Heart right ventricle (tissue), 16 donors: ENCODE data around the gene FASTKD2. TPM values are rescaled to one million over a fixed set of nuclear protein-coding genes. Genes with fewer than 3 reads are reported as not detected.

Experiments
- ATAC-seq, 8 donors: fragments of 200-7000 bp; cut with Tn5 transposase; one replicate each; pipeline ENCODE4 v1.9.1; 2020; ENCODE audit warnings: mild to moderate bottlenecking in 8 of 8, moderate library complexity in 8 of 8, moderate number of reproducible peaks in 1 of 8
- DNase-seq, 2 donors: peaks; one replicate each; pipeline ENCODE4 v3.0.0-alpha.2; 2020
- H3K27ac ChIP-seq, 10 donors: fragments of 200-600 bp; sonication (generic) in 2 of 10; one replicate each; pipeline versions ENCODE4 v1.5.0 to v1.8.0; 2020 to 2022; ENCODE audit warnings: mild to moderate bottlenecking in 3 of 10
- H3K27me3 ChIP-seq, 7 donors: fragments of 200-600 bp; one replicate each; pipeline ENCODE4 v1.8.0; 2021 to 2022; ENCODE audit warnings: mild to moderate bottlenecking in 2 of 7
- H3K36me3 ChIP-seq, 9 donors: fragments of 200-600 bp; sonication (generic) in 1 of 9; one replicate each; pipeline versions ENCODE4 v1.5.0 to v1.8.0; 2020 to 2022; ENCODE audit warnings: mild to moderate bottlenecking in 2 of 9
- H3K4me1 ChIP-seq, 9 donors: fragments of 200-600 bp; sonication (generic) in 1 of 9; one replicate each; pipeline versions ENCODE4 v1.5.0 to v1.8.0; 2020 to 2022; ENCODE audit warnings: mild to moderate bottlenecking in 4 of 9
- H3K4me3 ChIP-seq, 10 donors: fragments of 200-600 bp; sonication (generic) in 2 of 10; one replicate each; pipeline versions ENCODE4 v1.5.0 to v1.8.0; 2020 to 2022; ENCODE audit warnings: mild to moderate bottlenecking in 7 of 10, moderate library complexity in 2 of 10
- H3K9me3 ChIP-seq, 11 donors: fragments of 200-600 bp in 10 of 11; sonication (generic) in 2 of 11; one replicate each; pipeline versions ENCODE4 v1.5.0 to v1.8.0; 2013 to 2022; ENCODE audit warnings: mild to moderate bottlenecking in 2 of 11, control low read depth in 1 of 11, moderate library complexity in 1 of 11
- CTCF ChIP-seq, 9 donors: fragments of 200-600 bp; sonication (generic) in 2 of 9; IDR thresholded peaks; one replicate each; pipeline versions ENCODE4 v1.5.0 to v1.8.0; 2021 to 2022; ENCODE audit warnings: antibody characterized with exemption in 9 of 9, mild to moderate bottlenecking in 5 of 9, moderate library complexity in 1 of 9
- WGBS, 2 donors: extraction: QIAGEN DNeasy Blood & Tissue Kit; methylation state at CpG; one replicate each; pipeline ENCODE4 v1.1.7; 2013; ENCODE audit warnings: inconsistent platforms in 1 of 2; 5-methylcytosine and 5-hydroxymethylcytosine counted together
- intact Hi-C, 10 donors: fragments of 100-400 bp; cut with DNase I; formaldehyde crosslinking; loops; one replicate each; pipeline versions ENCODE4 v1.11.1 to v1.14.2; 2022
- polyA plus RNA-seq, 2 donors: library from polyadenylated mRNA; stranded (reverse); fragments of 200-250 nt; gene quantifications; one replicate each; pipeline ENCODE4 v1.2.3, GENCODE V29; 2013
- total RNA-seq, 10 donors: library from RNA; stranded (reverse); fragmentation: NEBNext Ultra II Directional in 3 of 10; extraction: Animal tissue kit (Norgen Biotek cat#: 25700) in 3 of 10; gene quantifications; one replicate each; pipeline versions ENCODE4 v1.2.1 to v1.2.4, GENCODE V29; 2021 to 2023
- donor health status: Arrhythmogenic right ventricular cardiomyopathy.
- donor health status: ischemic (EF 13 %, LVEDD 7.1; RV severe dilation, severe dysfunction).
- donor health status: healthy with polysubstance abuse.
- donor health status: DM: no; HTN: yes; CAD: no.
- donor health status: DM: no; HTN: no; CAD: no.
- donor health status: ischemic (EF 25% LVEDD 6.9; RV normal size, moderate dysfunction).
- donor health status: ischemic (EF 25% LVEDD 5.7; RV mildly dilated, moderate dysfunction).
- donor health status: healthy.
- donor health status: DM: yes; HTN: yes; CAD: no.
- donor health status: Ischemic cardiomyopathy.
- donor health status: ischemic (EF 35%, LVEDD 5.7; RV mildly dilated, moderate dysfunction).
- donor health status: nonischemic (EF 11% LVEDD 7.7; RV severe dilation, severe dysfunction).
- donor health status: DM: yes; HTN: yes; CAD: no.
- donor health status: PGD.
- donor health status: ischemic (EF 29% LVEDD 5.4; RV normal size, mild dysfunction).
- donor health status: nonischemic (EF 23%, LVEDD 6.1; RV moderate dilation, normal function).

Gene FASTKD2
- total and polyA plus RNA-seq, 12 donors, result 8.2 to 46.9 (median 42.2) TPM

DNA sequence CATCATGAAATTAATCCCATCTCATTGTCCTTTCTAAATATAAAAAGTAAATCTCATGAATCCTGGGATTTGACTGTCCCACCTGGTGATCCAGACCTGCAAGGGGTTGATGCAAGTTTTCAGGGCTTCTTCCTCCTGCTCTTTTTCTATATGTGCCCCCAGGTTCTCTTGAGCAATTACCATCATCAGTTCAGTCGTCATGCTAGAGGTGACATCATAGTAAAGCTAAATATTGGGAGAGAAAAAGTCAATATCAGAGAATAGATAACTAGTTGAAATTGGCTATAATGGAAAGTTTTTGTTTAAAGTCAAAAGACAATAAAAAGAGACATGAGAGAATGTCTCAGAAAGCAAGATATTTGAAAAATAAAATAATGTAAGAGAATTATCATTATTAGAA is 8.6 kb upstream of the FASTKD2 start:
- Histone ChIP-seq H3K27ac (no peak overlapping the region), H3K27me3 (no peaks in the 10 kb centered on the region), H3K4me3 (no peak overlapping the region), H3K4me1 (no peaks in the 10 kb centered on the region), H3K9me3 (no peaks in the 10 kb centered on the region), H3K36me3 (no peaks in the 10 kb centered on the region)
- DNase-seq (no peak), ATAC-seq (no peak)
- intact Hi-C loops, result no loop called here
- 42 to 49% methylated on average over 1 of the region's 1 CpG for WGBS, 2 donors
- TF ChIP-seq CTCF (IDR thresholded peaks at IDR 0.05), result no peak

GRCh38 chr2:206764673-206765241 is 649 bp upstream of the FASTKD2 start:
- Histone ChIP-seq H3K9me3 (no peaks in the 10 kb centered on the region), H3K27ac (peak overlapping the region in 9 of 10 donors; percentile 81 to 92 (median 89)), H3K4me1 (peaks cover 0 to 46% (median 33%) of the 10 kb centered on the region in 9 donors), H3K36me3 (peaks cover 0 to 31% (median under 1%) of the 10 kb centered on the region in 9 donors), H3K4me3 (peak overlapping the region; percentile 61 to 86 (median 78)), H3K27me3 (no peaks in the 10 kb centered on the region)
- WGBS, 2 donors, result 6 to 8% methylated on average over 18 of the region's 18 CpGs
- no peak for TF ChIP-seq CTCF (IDR thresholded peaks at IDR 0.05)
- ATAC-seq, result no peak
- no peak for DNase-seq
- intact Hi-C loops, result loop anchor here in 1 of 10 donors (10.0 kb wide), 1 partner anchor 950 kb away; the partner anchor contains the start of gene CCNYL1

- no peaks in the 10 kb centered on the region for H3K27me3 ChIP-seq
- ATAC-seq (no peak), DNase-seq (no peak)
- TF ChIP-seq CTCF (IDR thresholded peaks at IDR 0.05), result no peak
- peak overlapping the region; percentile 61 to 86 (median 78) for H3K4me3 ChIP-seq
- H3K36me3 ChIP-seq, result peaks cover 0 to 47% (median 10%) of the 10 kb centered on the region in 9 donors
- no peaks in the 10 kb centered on the region for H3K9me3 ChIP-seq
- intact Hi-C loops, result loop anchor here in 1 of 10 donors (10.0 kb wide), 1 partner anchor 949 kb away; the partner anchor contains the start of gene CCNYL1
- H3K27ac ChIP-seq, result peak overlapping the region in 9 of 10 donors; percentile 81 to 92 (median 89)
- peaks cover 0 to 46% (median 33%) of the 10 kb centered on the region in 9 donors for H3K4me1 ChIP-seq
- WGBS, 2 donors, result 36 to 37% methylated on average over 12 of the region's 12 CpGs
Observed at GRCh38 chr2:206766057-206766930, 888 bp downstream of the FASTKD2 start.

DNA sequence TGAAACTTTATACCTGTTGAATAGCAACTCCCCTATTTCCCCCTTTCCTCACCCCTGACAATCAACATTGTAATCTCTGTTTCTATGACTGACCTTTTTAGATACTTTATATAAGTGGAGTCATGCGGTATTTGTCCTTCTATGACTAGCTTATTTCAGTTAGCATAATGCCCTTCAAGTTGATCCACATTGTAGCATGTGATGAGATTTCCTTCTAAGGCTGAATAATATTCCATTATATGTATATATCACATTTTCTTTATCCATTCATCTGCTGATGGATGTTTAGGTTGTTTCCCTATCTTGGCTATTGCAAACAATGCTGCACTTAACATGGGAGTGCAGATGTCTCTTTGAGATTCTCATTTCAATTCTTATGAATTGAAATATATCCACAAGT is 9.5 kb downstream of the FASTKD2 start:
- no peak for TF ChIP-seq CTCF (IDR thresholded peaks at IDR 0.05)
- no peak overlapping the region for H3K27ac ChIP-seq
- intact Hi-C loops, result no loop called here
- peaks cover 0 to 30% (median 8%) of the 10 kb centered on the region in 11 donors for H3K9me3 ChIP-seq
- H3K27me3 ChIP-seq, result no peaks in the 10 kb centered on the region
- H3K4me3 ChIP-seq, result no peak overlapping the region
- peaks cover 0 to 5% (median 0%) of the 10 kb centered on the region in 9 donors for H3K4me1 ChIP-seq
- H3K36me3 ChIP-seq, result peaks cover 0 to 100% (median 45%) of the 10 kb centered on the region in 9 donors
- DNase-seq (no peak), ATAC-seq (peak in 1 of 8 donors; percentile 22)
- WGBS, 2 donors, result 57 to 66% methylated on average over 1 of the region's 1 CpG
